Jurkat, Clone E6-1 (cell line): Measurements from ENCODE around the gene MEOX2.

ENCODE experiments used
- DNase-seq: peaks from one replicate; pipeline ENCODE4 v3.0.0-alpha.2; 2011; ENCODE audit warnings: low read depth, low spot score
- H3K4me3 ChIP-seq: 2 replicates; pipeline ENCODE4 v1.5.1; 2011; ENCODE audit warnings: mild to moderate bottlenecking, low read length, control low read depth, moderate library complexity

MEOX2 gene

DNA sequence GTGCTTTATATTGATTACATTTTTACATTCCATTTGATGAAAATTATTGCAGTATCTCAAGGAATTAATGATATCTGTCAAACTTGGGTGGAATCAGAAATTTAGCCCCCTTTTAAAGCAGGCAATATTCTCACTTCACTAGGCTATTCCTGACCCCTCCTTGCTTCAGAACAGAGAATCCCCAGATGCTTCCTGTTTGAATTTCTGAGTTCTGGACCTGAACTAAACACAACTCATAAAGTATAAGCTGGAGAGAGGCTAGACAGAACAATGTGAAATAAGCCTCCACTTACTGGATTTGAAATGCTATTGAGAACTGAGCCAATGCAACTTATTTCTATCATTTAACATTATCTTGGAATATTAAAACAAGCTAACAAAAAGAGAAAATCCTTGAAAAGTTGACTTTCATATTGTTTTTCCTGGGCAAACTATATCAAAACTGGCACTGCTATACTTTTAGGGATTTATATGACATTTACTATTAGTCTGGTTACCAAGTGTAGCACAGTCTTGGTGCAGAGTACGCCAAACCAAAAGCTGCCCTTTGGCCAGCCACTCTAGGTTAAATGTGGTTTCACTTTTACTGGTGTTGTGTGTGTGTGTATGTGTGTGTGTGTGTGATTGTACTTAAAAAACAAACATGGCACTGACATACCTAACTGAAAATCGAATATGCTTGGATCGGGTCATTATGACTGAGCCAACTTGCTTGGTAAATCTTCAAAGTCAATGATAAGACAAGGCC, 105.7 kb downstream of the MEOX2 start:
- no peak for DNase-seq
- H3K4me3 ChIP-seq = no peak overlapping the region

DNA sequence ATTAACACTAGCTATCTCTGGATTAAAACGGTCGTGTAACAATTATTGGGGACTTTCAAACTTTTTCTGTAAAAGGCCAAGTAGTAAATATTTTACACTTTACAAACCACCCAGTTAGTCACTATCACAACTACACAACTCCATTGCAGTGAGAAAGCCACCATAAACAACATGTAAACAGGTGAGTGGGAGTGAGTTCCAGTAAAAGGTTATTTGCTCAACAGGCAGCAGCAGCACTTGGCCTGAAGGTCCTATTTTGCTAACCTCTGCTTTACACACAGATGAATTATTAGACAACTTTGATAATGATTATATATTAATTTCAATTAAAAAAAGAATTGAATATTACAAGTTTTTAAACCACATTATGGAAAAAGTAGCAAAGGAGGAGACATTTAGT, 108.9 kb downstream of the MEOX2 start:
- DNase-seq = no peak
- H3K4me3 ChIP-seq = no peak overlapping the region

DNA sequence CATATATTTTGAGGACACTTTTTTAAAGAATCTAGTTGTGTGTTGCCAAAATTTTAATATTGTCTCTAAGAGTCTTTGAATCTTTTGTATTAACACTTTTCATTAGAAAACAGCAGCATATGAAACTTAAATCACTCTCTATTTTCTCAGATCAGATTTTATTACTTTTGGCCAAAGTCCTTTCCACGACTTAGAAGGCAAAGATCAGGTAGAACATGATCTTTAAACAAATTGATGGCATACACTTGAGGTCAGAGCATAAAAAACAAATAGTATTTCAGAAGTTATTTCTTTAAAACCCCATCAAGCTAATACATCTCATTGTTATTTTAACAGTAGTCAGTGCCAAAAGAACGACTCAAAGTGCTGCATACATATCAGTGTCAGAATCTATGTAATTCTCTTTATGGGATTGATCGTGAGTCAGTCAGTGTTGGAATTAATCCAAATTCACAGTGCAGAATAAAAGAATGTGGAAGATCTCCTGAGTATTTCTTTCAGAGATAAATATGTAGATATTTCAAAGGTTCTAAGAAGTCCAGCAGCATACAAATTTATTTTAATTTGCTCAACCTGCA, 115.1 kb downstream of the MEOX2 start:
- no peak for DNase-seq
- no peak overlapping the region for H3K4me3 ChIP-seq

DNA sequence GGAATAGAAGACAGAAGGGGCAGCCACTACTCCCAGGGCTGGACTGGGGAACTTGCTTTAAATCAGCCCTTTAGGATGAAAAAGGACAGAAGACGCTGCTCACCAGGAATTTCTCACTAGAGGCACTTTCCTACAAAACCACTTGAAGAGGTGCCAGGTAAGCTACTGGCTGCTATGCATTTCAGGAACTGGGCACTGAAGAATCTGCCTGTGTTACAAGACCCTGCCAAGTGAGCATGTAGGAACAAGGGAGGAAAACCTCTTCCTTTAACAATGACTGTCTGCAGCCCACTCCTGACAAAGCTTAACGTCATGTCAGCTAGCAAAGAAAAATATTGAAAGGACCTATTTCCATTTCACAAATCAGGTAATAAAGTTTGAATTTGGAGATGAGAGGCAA, 118.8 kb downstream of the MEOX2 start:
- H3K4me3 ChIP-seq = no peak overlapping the region
- no peak for DNase-seq

DNA sequence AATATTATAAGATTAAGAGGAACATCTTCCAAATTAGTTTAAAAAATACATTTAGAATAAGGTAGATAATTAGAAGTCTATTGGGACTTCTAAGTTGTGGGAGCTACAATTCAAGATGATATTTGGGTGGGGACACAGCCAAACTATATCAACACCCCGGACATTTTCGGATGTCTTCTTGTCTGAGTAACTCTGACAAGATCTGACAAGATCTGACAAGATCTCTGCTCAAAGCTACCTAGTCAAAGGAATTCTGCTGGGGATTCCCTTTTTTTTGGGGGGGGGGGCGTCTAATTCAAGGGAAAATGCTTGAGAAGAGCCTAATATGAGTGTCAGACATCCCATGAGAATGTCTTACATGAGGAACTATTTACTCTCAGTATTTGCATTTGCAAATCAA, 119.4 kb downstream of the MEOX2 start:
- DNase-seq = no peak
- H3K4me3 ChIP-seq = no peak overlapping the region

DNA sequence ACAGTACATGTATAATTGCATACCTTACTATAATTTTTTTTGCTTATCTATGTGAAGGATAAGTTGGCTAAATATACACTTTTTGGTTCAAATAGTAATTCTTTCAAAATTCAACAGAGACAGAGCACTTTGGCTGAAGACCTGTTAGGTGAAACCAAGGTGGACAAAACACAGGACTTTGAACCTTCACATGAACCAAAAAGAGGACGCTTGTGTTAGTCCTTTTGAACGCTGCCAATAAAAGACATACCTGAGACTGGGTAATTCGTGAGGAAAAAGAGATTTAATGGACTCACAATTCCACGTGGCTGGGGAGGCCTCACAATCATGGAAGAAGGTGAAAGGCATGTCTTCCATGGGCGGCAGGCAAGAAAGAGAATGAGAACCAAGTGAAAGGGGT, 120.0 kb downstream of the MEOX2 start:
- no peak overlapping the region for H3K4me3 ChIP-seq
- DNase-seq = no peak

DNA sequence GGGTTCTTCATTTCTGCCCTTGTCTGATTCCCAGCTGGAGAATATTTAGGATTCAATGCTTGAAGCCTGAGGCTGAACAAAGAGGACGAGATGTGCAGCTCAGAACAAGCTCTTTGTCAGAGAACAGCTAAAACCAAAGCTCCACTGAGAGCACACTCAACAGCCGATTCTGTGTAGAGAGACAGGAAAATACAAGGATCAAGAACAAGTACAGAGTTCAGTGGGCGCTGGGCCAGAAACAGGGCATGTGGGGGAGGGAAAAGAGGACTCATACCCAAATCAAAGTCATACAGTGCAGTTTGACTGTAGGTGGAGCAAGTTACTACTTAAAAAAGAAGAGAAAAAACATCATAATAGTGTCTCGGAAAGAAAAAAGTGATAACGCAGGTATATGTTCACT, 124.6 kb downstream of the MEOX2 start, which contains the start of gene AGMO:
Gene AGMO (minus strand): TSS at position 181 of the 400 bp plus-strand sequence.
- H3K4me3 ChIP-seq = no peak within 1 kb of the TSS
- DNase-seq = no peak
